ENCODE results near the gene CEND1. TPM values are rescaled to one million over a fixed set of nuclear protein-coding genes. Genes with fewer than 3 reads are reported as not detected.

Gene CEND1
- total RNA-seq, 4 donors from 2014 or later = 0.17 to 2.9 (median 0.58) TPM

DNA sequence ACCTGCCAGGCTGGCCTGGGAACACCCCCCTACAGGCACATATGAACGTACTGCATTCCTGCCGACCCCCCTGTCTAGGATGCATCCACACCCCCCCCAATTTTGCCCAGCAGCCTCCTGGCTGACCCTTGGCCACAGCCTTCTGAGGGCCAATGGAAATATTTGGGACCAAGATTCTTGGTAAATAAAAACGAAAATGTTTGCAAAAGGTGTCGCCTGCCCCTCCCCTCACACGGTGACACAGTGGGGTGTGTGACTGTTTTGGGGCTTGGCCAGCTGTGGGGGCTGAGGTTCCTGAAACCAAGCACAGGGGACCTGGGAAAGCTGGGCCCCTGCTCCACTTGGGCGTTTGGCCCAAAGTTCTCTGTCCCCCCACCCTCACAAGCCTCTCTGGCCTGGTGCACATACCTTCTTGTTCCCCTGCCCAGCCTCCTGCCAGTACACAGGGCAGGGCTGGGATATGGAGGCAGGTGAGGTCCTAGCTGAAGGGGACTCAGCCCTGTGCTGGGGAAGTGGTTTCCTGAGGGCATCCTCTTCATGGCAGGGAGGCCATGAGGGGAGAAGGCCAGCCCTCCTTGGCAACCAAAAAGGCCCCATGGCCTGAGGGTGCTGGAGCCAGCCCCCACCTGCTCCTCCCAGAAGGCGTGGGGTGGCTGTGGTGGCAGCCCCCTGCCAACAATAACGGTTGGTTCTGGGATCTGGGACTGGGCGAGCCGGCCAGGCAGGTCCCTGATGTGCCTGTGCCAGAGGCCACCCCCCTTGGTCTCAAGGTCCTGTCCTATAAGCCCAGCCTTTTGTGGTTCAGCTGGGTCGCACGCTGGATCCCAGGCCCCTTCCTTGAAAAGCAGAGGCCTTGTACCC, 35.7 kb upstream of the CEND1 start:
- TF ChIP-seq EP300 (IDR thresholded peaks at IDR 0.05) = no peak
- TF ChIP-seq, protein P1, sequence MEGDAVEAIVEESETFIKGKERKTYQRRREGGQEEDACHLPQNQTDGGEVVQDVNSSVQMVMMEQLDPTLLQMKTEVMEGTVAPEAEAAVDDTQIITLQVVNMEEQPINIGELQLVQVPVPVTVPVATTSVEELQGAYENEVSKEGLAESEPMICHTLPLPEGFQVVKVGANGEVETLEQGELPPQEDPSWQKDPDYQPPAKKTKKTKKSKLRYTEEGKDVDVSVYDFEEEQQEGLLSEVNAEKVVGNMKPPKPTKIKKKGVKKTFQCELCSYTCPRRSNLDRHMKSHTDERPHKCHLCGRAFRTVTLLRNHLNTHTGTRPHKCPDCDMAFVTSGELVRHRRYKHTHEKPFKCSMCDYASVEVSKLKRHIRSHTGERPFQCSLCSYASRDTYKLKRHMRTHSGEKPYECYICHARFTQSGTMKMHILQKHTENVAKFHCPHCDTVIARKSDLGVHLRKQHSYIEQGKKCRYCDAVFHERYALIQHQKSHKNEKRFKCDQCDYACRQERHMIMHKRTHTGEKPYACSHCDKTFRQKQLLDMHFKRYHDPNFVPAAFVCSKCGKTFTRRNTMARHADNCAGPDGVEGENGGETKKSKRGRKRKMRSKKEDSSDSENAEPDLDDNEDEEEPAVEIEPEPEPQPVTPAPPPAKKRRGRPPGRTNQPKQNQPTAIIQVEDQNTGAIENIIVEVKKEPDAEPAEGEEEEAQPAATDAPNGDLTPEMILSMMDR (IDR thresholded peaks at IDR 0.05) = no peak
- TF ChIP-seq POLR2A (IDR thresholded peaks at IDR 0.05) = no peak
- TF ChIP-seq POLR2AphosphoS5 (IDR thresholded peaks at IDR 0.05) = no peak
- Histone ChIP-seq H3K4me3 (no peak overlapping the region), H3K36me3 (peaks cover 0 to 49% of the 10 kb centered on the region in 2 donors), H3K4me1 (peaks cover 0 to 70% (median 40%) of the 10 kb centered on the region in 3 donors), H3K27me3 (peaks cover 69% of the 10 kb centered on the region), H3K27ac (no peak overlapping the region), H3K9me3 (no peaks in the 10 kb centered on the region)
- 73% methylated on average over 4 of the region's 12 CpGs; no CpG with 5 or more reads in 1 of the 2 donors for WGBS, 2 donors (ENCODE audit: low coverage in 1 of 2)
- ATAC-seq = no peak

DNA sequence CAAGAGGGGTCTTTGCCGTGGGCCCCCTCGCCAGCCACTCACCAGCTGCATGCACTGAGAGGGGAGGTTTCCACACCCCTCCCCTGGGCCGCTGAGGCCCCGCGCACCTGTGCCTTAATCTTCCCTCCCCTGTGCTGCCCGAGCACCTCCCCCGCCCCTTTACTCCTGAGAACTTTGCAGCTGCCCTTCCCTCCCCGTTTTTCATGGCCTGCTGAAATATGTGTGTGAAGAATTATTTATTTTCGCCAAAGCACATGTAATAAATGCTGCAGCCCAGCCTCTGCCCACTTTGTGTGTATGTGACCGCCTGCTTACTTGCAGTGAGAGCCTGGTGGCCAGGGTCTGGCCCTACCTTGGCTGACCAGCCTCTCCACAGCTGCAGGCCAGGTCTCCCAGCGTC, 35.1 kb upstream of the CEND1 start:
- no peak for TF ChIP-seq EP300 (IDR thresholded peaks at IDR 0.05)
- no peak for TF ChIP-seq POLR2A (IDR thresholded peaks at IDR 0.05)
- TF ChIP-seq, protein P1 (IDR thresholded peaks at IDR 0.05) = no peak
- no peak for TF ChIP-seq POLR2AphosphoS5 (IDR thresholded peaks at IDR 0.05)
- H3K27me3 ChIP-seq = peaks cover 62% of the 10 kb centered on the region
- peaks cover 0 to 49% of the 10 kb centered on the region in 2 donors for H3K36me3 ChIP-seq
- 81 to 90% methylated on average over 3 to 5 of the region's 11 CpGs for WGBS, 2 donors (ENCODE audit: low coverage in 1 of 2)
- no peaks in the 10 kb centered on the region for H3K9me3 ChIP-seq
- H3K4me1 ChIP-seq = peaks cover 0 to 69% (median 35%) of the 10 kb centered on the region in 3 donors
- H3K4me3 ChIP-seq = no peak overlapping the region
- H3K27ac ChIP-seq = no peak overlapping the region
- ATAC-seq = no peak

DNA sequence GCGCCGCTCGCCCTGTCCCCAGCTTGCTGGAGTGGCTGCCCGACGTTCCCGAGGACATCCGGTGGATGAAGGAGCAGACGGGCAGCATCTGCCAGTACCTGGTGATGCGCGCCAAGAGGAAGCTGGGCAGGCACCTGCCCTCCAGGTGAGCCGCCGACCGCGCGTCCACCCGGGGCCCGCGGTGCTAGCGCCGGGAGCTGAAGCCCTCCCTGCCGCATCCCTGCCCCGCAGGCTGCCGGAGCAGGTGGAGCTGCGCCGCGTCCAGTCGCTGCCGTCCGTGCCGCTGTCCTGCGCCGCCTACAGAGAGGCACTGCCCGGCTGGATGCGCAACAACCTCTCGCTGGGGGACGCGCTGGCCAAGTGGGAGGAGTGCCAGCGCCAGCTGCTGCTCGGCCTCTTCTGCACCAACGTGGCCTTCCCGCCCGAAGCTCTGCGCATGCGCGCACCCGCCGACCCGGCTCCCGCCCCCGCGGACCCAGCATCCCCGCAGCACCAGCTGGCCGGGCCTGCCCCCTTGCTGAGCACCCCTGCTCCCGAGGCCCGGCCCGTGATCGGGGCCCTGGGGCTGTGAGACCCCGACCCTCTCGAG, 34.5 kb upstream of the CEND1 start:
- ATAC-seq = no peak
- Histone ChIP-seq H3K27me3 (peaks cover 56% of the 10 kb centered on the region), H3K4me1 (peaks cover 0 to 64% (median 29%) of the 10 kb centered on the region in 3 donors), H3K27ac (no peak overlapping the region), H3K36me3 (peaks cover 0 to 49% of the 10 kb centered on the region in 2 donors), H3K4me3 (no peak overlapping the region), H3K9me3 (no peaks in the 10 kb centered on the region)
- TF ChIP-seq EP300 (IDR thresholded peaks at IDR 0.05) (no peak), POLR2A (IDR thresholded peaks at IDR 0.05) (no peak), POLR2AphosphoS5 (IDR thresholded peaks at IDR 0.05) (no peak)
- TF ChIP-seq, protein P1 (IDR thresholded peaks at IDR 0.05) = no peak
- 70% methylated on average over 2 of the region's 59 CpGs; no CpG with 5 or more reads in 1 of the 2 donors for WGBS, 2 donors (ENCODE audit: low coverage in 1 of 2)

DNA sequence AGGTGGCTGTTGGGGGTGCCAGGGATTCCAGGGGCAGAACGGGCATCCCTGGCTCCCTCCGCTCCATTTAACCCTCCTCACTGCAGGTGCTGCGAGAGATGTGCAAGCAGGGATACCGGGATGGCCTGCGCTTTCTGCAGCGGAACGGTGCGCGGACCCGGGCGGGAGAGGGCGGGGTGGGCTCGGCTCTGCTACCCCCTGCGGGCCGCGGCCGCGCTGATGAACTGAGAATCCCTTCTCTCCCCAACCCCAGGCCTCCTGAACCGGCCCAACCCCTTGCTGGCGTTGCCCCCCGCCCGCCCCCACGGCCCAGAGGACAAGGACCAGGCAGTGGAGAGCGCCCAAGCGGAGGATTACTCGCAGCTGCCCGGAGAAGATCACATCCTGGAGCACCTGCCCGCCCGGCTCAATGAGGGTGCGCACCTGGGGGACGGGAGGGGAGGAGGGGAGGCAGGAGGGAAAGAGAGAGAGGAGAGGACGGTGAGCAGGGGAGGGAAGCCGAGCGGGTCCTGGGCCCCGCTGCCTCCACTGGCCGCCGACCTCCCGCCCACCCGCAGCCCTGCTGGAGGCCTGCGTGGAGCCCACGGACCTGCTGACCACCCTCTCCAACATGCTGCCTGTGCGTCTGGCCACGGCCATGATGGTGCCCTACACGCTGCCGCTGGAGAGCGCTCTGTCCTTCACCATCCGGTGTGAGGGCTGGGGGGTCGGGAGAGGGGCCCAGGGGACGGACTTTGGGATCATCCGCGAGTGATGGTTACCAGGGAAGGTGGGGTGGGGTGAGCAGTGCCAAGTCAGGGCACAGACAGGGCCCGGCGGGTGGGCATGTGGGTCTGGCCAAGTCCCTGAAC, 33.8 kb upstream of the CEND1 start:
- TF ChIP-seq POLR2A (IDR thresholded peaks at IDR 0.05) (no peak), EP300 (IDR thresholded peaks at IDR 0.05) (no peak), POLR2AphosphoS5 (IDR thresholded peaks at IDR 0.05) (no peak)
- TF ChIP-seq, protein P1 (IDR thresholded peaks at IDR 0.05) = no peak
- H3K27me3 ChIP-seq = peaks cover 49% of the 10 kb centered on the region
- H3K27ac ChIP-seq = no peak overlapping the region
- H3K4me1 ChIP-seq = peaks cover 0 to 62% (median 26%) of the 10 kb centered on the region in 3 donors
- ATAC-seq = no peak
- H3K36me3 ChIP-seq = peaks cover 0 to 49% of the 10 kb centered on the region in 2 donors
- H3K4me3 ChIP-seq = no peak overlapping the region
- WGBS, 2 donors (ENCODE audit: low coverage in 1 of 2) = no CpG with 5 or more reads among the region's 53 CpGs
- H3K9me3 ChIP-seq = no peaks in the 10 kb centered on the region

Data from gastroesophageal sphincter (tissue), 4 donors.